Measurements from ENCODE around the gene EPS8L1. TPM values are rescaled to one million over a fixed set of nuclear protein-coding genes. Genes with fewer than 3 reads are reported as not detected.

The EPS8L1 gene
- total and polyA plus RNA-seq, 2 donors (not counting 1 experiment from before 2014, with no cell fraction given), result 0.72 to 1.0 TPM

DNA sequence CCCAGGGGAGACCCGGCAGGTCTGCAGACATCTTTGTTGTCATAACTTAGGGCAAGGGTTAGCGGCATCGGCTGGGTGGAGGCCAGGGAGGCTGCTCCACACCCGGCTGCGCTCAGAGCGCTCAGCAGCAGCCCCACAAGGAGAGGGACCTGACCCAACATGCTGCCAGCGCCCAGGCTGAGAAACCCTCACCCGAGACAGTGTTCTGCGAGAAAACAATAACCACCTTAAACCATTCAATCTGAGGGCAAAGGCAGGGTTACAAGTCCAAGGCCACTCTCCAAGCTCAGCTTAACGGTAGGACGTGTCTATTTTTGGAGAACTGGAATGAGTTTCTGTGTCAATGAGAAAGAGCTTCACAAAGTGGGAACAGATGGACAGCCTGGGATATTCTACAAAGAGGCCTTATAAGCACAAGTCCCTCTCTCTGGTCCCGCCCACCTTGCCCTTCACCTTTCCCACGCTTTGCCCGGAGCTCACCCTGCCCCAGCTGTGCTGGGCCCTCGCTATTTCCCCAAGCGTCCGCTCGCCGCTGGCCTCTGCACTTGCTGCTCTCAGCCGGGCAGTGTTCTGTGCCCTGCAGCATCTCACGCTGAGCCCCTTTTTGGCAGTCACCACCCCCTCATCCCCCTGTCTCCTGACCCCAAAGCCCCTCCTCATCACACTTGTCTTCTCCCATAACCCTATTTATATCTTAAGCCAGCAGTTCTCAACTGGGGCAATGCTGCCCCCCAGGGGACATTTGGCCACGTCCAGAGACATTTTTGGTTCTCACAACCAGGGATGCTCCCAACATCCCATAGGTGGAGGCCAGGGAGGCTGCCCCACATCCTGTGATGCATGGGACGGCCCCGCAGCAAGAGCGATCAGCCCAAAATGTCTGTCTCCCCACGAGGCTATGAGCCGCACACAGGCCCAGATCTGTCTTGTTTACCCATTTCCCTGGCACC is 24.2 kb downstream of the EPS8L1 start:
- H3K27me3 ChIP-seq (replicated peaks in 1 of 4; ENCODE audit: control extremely low read depth in 1 of 4, control insufficient read depth in 3 of 4, insufficient read depth in 4 of 4, low read length in 3 of 4), result no peaks in the 10 kb centered on the region
- Mint-ChIP-seq H3K27ac (no peak overlapping the region), H3K27me3 (no peaks in the 10 kb centered on the region), H3K9me3 (ENCODE audit: insufficient read depth) (no peaks in the 10 kb centered on the region), H3K4me3 (no peak overlapping the region), H3K4me1 (peaks cover 4% of the 10 kb centered on the region)
- ATAC-seq (ENCODE audit: low read depth), result no peak
- 96% methylated on average over 22 of the region's 27 CpGs for WGBS (ENCODE audit: insufficient coverage)
- H3K4me3 ChIP-seq (ENCODE audit: control extremely low read depth in 1 of 5, extremely low read depth in 1 of 5, insufficient read depth in 1 of 5, low read depth in 2 of 5, low read length in 4 of 5), result no peak overlapping the region
- no peak overlapping the region for H2AFZ ChIP-seq (ENCODE audit: insufficient read depth, low read depth, low read length, poor library complexity, severe bottlenecking)
- POLR2A ChIA-PET, result no interaction called here
- intact Hi-C loops (cut with micrococcal nuclease), result no loop called here
- DNase-seq, result no peak
- no peak overlapping the region for H3K27ac ChIP-seq (ENCODE audit: low read length in 2 of 2)
- H3K36me3 ChIP-seq (replicated peaks in 1 of 2; ENCODE audit: control extremely low read depth in 1 of 2, control insufficient read depth in 1 of 2, extremely low read depth in 1 of 2, insufficient read depth in 2 of 2, low read length in 1 of 2), result peaks cover 1 to 57% of the 10 kb centered on the region in 2 experiments
- no peak overlapping the region for H3K4me2 ChIP-seq (replicated peaks; ENCODE audit: low read depth, low read length, poor library complexity, severe bottlenecking)
- peaks cover 0 to 12% (median 3%) of the 10 kb centered on the region in 3 donors for H3K9me3 ChIP-seq (ENCODE audit: control extremely low read depth in 1 of 3, control insufficient read depth in 2 of 3, insufficient read depth in 1 of 3, low read length in 2 of 3)
- CTCF ChIA-PET, result no interaction called here
- no peak for TF ChIP-seq EZH2 (IDR thresholded peaks at IDR 0.05; ENCODE audit: borderline replicate concordance, insufficient read depth, low read depth, low read length, poor library complexity, severe bottlenecking)
- H4K20me1 ChIP-seq (ENCODE audit: control insufficient read depth, insufficient read depth, low read length, poor library complexity, severe bottlenecking), result peaks cover 60% of the 10 kb centered on the region
- no peak overlapping the region for H3K9ac ChIP-seq (ENCODE audit: low read length)
- peaks cover 10% of the 10 kb centered on the region for H3K79me2 ChIP-seq (ENCODE audit: control insufficient read depth, insufficient read depth, low read length)
- peaks cover 0 to 6% of the 10 kb centered on the region in 2 donors for H3K4me1 ChIP-seq (ENCODE audit: control insufficient read depth in 2 of 2, insufficient read depth in 2 of 2, low read length in 2 of 2)

DNA sequence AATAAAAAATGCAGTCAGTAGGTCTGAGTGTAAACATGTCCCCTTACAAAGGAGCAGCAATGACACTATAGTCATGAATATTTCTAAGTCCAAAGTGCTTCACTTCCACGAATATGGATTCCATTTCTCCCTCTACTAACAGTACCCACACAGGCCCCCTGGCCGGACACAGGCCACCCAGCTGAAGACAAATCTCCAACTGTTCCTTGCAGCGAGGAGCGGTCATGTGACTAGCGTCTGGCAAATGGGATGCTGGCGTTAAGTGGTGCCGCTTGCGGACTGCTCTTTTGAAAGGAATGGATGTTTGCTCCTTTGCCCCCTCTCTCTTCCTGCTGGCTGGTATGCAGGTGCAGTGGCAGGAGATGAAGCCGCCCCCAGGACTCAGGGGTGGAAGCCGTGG is 25.6 kb downstream of the EPS8L1 start:
- no peak overlapping the region for H3K4me3 ChIP-seq (ENCODE audit: control extremely low read depth in 1 of 5, extremely low read depth in 1 of 5, insufficient read depth in 1 of 5, low read depth in 2 of 5, low read length in 4 of 5)
- H3K36me3 ChIP-seq (replicated peaks in 1 of 2; ENCODE audit: control extremely low read depth in 1 of 2, control insufficient read depth in 1 of 2, extremely low read depth in 1 of 2, insufficient read depth in 2 of 2, low read length in 1 of 2), result peaks cover 1 to 53% of the 10 kb centered on the region in 2 experiments
- no peak overlapping the region for H3K9ac ChIP-seq (ENCODE audit: low read length)
- peaks cover 46% of the 10 kb centered on the region for H4K20me1 ChIP-seq (ENCODE audit: control insufficient read depth, insufficient read depth, low read length, poor library complexity, severe bottlenecking)
- no peak overlapping the region for H3K4me2 ChIP-seq (replicated peaks; ENCODE audit: low read depth, low read length, poor library complexity, severe bottlenecking)
- intact Hi-C loops (cut with micrococcal nuclease), result no loop called here
- Mint-ChIP-seq H3K4me3 (no peak overlapping the region), H3K27ac (no peak overlapping the region), H3K9me3 (ENCODE audit: insufficient read depth) (no peaks in the 10 kb centered on the region), H3K27me3 (no peaks in the 10 kb centered on the region), H3K4me1 (peaks cover 4% of the 10 kb centered on the region)
- no peak for TF ChIP-seq EZH2 (IDR thresholded peaks at IDR 0.05; ENCODE audit: borderline replicate concordance, insufficient read depth, low read depth, low read length, poor library complexity, severe bottlenecking)
- TF ChIP-seq, protein P1, sequence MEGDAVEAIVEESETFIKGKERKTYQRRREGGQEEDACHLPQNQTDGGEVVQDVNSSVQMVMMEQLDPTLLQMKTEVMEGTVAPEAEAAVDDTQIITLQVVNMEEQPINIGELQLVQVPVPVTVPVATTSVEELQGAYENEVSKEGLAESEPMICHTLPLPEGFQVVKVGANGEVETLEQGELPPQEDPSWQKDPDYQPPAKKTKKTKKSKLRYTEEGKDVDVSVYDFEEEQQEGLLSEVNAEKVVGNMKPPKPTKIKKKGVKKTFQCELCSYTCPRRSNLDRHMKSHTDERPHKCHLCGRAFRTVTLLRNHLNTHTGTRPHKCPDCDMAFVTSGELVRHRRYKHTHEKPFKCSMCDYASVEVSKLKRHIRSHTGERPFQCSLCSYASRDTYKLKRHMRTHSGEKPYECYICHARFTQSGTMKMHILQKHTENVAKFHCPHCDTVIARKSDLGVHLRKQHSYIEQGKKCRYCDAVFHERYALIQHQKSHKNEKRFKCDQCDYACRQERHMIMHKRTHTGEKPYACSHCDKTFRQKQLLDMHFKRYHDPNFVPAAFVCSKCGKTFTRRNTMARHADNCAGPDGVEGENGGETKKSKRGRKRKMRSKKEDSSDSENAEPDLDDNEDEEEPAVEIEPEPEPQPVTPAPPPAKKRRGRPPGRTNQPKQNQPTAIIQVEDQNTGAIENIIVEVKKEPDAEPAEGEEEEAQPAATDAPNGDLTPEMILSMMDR (IDR thresholded peaks at IDR 0.05), result no peak
- peaks cover 10% of the 10 kb centered on the region for H3K79me2 ChIP-seq (ENCODE audit: control insufficient read depth, insufficient read depth, low read length)
- no peak overlapping the region for H2AFZ ChIP-seq (ENCODE audit: insufficient read depth, low read depth, low read length, poor library complexity, severe bottlenecking)
- ChIA-PET POLR2A (no interaction called here), CTCF (interaction anchor here (0.6 kb wide), 1 partner anchor 304 kb away, joined by 3 read pairs; no protein-coding TSS in a partner anchor)
- WGBS (ENCODE audit: insufficient coverage), result 88% methylated on average over 9 of the region's 10 CpGs
- no peak overlapping the region for H3K27ac ChIP-seq (ENCODE audit: low read length in 2 of 2)
- H3K9me3 ChIP-seq (ENCODE audit: control extremely low read depth in 1 of 3, control insufficient read depth in 2 of 3, insufficient read depth in 1 of 3, low read length in 2 of 3), result peaks cover 0 to 12% (median 3%) of the 10 kb centered on the region in 3 donors
- ATAC-seq (ENCODE audit: low read depth) (no peak), DNase-seq (no peak)
- peaks cover 0 to 6% of the 10 kb centered on the region in 2 donors for H3K4me1 ChIP-seq (ENCODE audit: control insufficient read depth in 2 of 2, insufficient read depth in 2 of 2, low read length in 2 of 2)
- H3K27me3 ChIP-seq (replicated peaks in 1 of 4; ENCODE audit: control extremely low read depth in 1 of 4, control insufficient read depth in 3 of 4, insufficient read depth in 4 of 4, low read length in 3 of 4), result no peaks in the 10 kb centered on the region

Data from B cell (primary cell).